ENCODE data around the gene TLE4.

Gene TLE4

DNA sequence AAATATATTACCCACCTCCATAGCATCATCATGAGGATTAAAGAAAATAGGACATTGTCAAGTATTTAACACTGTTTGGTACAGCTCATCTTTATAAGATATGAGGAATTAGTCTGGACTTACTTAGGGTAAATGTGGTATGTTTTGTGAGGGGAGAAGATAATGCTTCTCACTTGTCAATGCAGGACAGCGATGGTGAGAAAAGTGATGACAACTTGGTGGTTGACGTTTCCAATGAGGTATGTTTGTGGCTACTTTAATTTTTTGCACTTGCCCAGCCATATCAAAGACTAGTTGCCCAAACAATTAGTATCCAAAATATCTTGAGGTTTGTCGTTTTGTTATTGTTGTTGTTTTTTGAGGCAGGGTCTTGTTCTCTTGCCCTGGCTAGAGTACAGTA is 133.9 kb downstream of the TLE4 start:
- Mint-ChIP-seq H3K27me3 (no peaks in the 10 kb centered on the region), H3K36me3 (peaks cover 13% of the 10 kb centered on the region), H3K9me3 (ENCODE audit: low read depth) (no peaks in the 10 kb centered on the region), H3K4me3 (no peak overlapping the region), H3K4me1 (ENCODE audit: low read depth) (peaks cover 4% of the 10 kb centered on the region), H3K27ac (no peak overlapping the region)

DNA sequence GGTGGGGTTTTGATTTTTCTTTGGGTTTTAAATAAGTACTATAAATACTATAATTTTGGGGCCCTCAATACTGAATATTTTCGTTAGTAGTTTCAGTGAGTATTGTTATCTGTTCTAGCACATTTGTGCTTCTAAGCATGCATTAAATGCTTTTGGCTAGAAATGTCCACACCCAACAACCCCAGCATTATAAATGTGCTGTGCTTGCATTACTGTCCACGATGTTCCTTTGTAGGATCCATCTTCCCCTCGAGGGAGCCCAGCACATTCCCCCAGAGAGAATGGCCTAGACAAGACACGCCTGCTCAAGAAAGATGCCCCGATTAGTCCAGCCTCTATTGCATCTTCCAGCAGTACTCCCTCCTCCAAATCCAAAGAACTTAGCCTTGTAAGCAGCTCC is 134.7 kb downstream of the TLE4 start:
- H3K36me3 Mint-ChIP-seq = peaks cover 17% of the 10 kb centered on the region
- H3K4me1 Mint-ChIP-seq (ENCODE audit: low read depth) = peaks cover 2% of the 10 kb centered on the region
- no peaks in the 10 kb centered on the region for H3K27me3 Mint-ChIP-seq
- H3K4me3 Mint-ChIP-seq = no peak overlapping the region
- H3K27ac Mint-ChIP-seq = no peak overlapping the region
- H3K9me3 Mint-ChIP-seq (ENCODE audit: low read depth) = no peaks in the 10 kb centered on the region

- Mint-ChIP-seq H3K9me3 (ENCODE audit: low read depth) (no peaks in the 10 kb centered on the region), H3K36me3 (peaks cover 22% of the 10 kb centered on the region), H3K27me3 (no peaks in the 10 kb centered on the region), H3K4me3 (no peak overlapping the region), H3K27ac (no peak overlapping the region), H3K4me1 (ENCODE audit: low read depth) (peaks cover 2% of the 10 kb centered on the region)
Measured at GRCh38 chr9:79707589-79707988, 135.8 kb downstream of the TLE4 start.

DNA sequence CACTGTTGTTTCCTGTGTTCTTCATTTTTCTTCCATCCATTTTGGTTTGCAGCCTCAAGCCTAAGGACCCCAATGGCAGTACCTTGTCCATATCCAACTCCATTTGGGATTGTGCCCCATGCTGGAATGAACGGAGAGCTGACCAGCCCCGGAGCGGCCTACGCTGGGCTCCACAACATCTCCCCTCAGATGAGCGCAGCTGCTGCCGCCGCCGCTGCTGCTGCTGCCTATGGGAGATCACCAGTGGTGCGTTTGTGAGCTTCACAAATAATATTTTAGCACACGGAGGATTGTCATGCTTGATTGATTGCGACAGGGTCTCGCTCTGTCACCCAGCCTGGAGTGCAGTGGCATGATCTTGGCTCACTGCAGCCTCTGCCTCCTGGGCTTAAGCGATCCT is 136.8 kb downstream of the TLE4 start:
- Mint-ChIP-seq H3K4me1 (ENCODE audit: low read depth) (peaks cover 2% of the 10 kb centered on the region), H3K4me3 (no peak overlapping the region), H3K36me3 (peaks cover 22% of the 10 kb centered on the region), H3K27me3 (no peaks in the 10 kb centered on the region), H3K9me3 (ENCODE audit: low read depth) (no peaks in the 10 kb centered on the region), H3K27ac (no peak overlapping the region)

GRCh38 chr9:79709743-79710674 is 138.2 kb downstream of the TLE4 start:
- no peak overlapping the region for H3K4me3 Mint-ChIP-seq
- no peaks in the 10 kb centered on the region for H3K27me3 Mint-ChIP-seq
- no peak overlapping the region for H3K27ac Mint-ChIP-seq
- H3K36me3 Mint-ChIP-seq = peaks cover 20% of the 10 kb centered on the region
- peaks cover 2% of the 10 kb centered on the region for H3K4me1 Mint-ChIP-seq (ENCODE audit: low read depth)
- no peaks in the 10 kb centered on the region for H3K9me3 Mint-ChIP-seq (ENCODE audit: low read depth)

- Mint-ChIP-seq H3K4me1 (ENCODE audit: low read depth) (peaks cover 2% of the 10 kb centered on the region), H3K9me3 (ENCODE audit: low read depth) (no peaks in the 10 kb centered on the region), H3K4me3 (no peak overlapping the region), H3K27me3 (no peaks in the 10 kb centered on the region), H3K36me3 (peaks cover 16% of the 10 kb centered on the region), H3K27ac (peak overlapping the region; percentile 19)
Measured at GRCh38 chr9:79711874-79712273, 140.1 kb downstream of the TLE4 start.

DNA sequence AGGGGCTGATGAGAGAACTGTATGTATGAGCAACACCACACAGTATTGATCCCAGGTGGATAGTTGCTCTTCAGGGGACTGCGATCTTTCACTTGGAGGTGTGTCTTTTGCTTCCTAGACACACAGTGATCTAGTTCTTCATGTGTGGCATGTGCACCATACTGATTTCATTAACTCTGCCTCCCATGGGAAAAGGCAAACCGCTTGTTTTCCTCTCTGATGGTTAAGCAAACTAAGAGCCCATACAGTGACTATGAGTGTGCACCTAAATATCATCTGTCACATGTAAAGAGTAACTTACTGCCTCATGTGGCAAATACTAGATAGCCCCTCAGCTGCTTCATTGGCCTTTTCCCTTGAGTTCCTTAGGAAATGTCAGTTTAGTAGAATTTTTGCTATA is 147.3 kb downstream of the TLE4 start:
- Mint-ChIP-seq H3K4me3 (no peak overlapping the region), H3K27me3 (no peaks in the 10 kb centered on the region), H3K4me1 (ENCODE audit: low read depth) (no peaks in the 10 kb centered on the region), H3K9me3 (ENCODE audit: low read depth) (no peaks in the 10 kb centered on the region), H3K36me3 (peaks cover 18% of the 10 kb centered on the region), H3K27ac (no peak overlapping the region)

GRCh38 chr9:79719989-79720388 is 148.2 kb downstream of the TLE4 start:
- H3K4me1 Mint-ChIP-seq (ENCODE audit: low read depth) = no peaks in the 10 kb centered on the region
- H3K4me3 Mint-ChIP-seq = no peak overlapping the region
- H3K9me3 Mint-ChIP-seq (ENCODE audit: low read depth) = no peaks in the 10 kb centered on the region
- H3K27me3 Mint-ChIP-seq = no peaks in the 10 kb centered on the region
- H3K36me3 Mint-ChIP-seq = peaks cover 18% of the 10 kb centered on the region
- H3K27ac Mint-ChIP-seq = no peak overlapping the region

- H3K36me3 Mint-ChIP-seq = peaks cover 5% of the 10 kb centered on the region
Measured at GRCh38 chr9:79731171-79731890, 159.6 kb downstream of the TLE4 start.

GRCh38 chr9:79735023-79735779 is 163.4 kb downstream of the TLE4 start:
- Mint-ChIP-seq H3K27ac (no peak overlapping the region), H3K4me3 (no peak overlapping the region), H3K9me3 (ENCODE audit: low read depth) (no peaks in the 10 kb centered on the region), H3K36me3 (no peaks in the 10 kb centered on the region), H3K4me1 (ENCODE audit: low read depth) (peaks cover 6% of the 10 kb centered on the region), H3K27me3 (no peaks in the 10 kb centered on the region)

More at GRCh38 chr9:79731171-79731890, 159.6 kb downstream of the TLE4 start:
- H3K4me3 Mint-ChIP-seq = no peak overlapping the region
- peak overlapping the region; percentile 24 for H3K27ac Mint-ChIP-seq
- H3K4me1 Mint-ChIP-seq (ENCODE audit: low read depth) = peaks cover 6% of the 10 kb centered on the region
- H3K9me3 Mint-ChIP-seq (ENCODE audit: low read depth) = no peaks in the 10 kb centered on the region
- H3K27me3 Mint-ChIP-seq = no peaks in the 10 kb centered on the region

- Mint-ChIP-seq H3K36me3 (no peaks in the 10 kb centered on the region), H3K4me1 (ENCODE audit: low read depth) (peaks cover 6% of the 10 kb centered on the region), H3K9me3 (ENCODE audit: low read depth) (no peaks in the 10 kb centered on the region), H3K27me3 (no peaks in the 10 kb centered on the region), H3K27ac (no peak overlapping the region), H3K4me3 (no peak overlapping the region)
Measured at GRCh38 chr9:79736051-79736450, 164.3 kb downstream of the TLE4 start.

DNA sequence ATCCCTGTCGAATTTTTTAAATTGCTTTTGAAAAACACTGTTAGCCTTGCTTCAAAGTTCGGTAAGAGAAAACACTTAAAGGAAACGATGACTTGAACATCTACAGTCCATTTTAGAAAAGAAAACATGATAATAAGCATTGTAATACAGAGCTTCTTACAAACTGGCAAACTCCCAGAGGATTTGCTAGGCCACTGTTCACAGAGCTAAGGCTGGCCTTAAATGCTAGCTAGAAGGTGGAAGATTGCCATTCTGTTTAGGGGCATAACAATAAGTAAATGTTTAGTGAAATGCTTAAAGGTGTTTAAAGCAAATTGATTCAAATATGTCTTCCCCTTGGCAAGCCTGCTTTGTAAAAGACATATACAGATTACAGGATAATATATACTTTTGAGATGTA is 169.6 kb downstream of the TLE4 start:
- H3K27me3 Mint-ChIP-seq = no peaks in the 10 kb centered on the region
- no peak overlapping the region for H3K27ac Mint-ChIP-seq
- H3K36me3 Mint-ChIP-seq = no peaks in the 10 kb centered on the region
- H3K4me3 Mint-ChIP-seq = no peak overlapping the region
- no peaks in the 10 kb centered on the region for H3K9me3 Mint-ChIP-seq (ENCODE audit: low read depth)
- H3K4me1 Mint-ChIP-seq (ENCODE audit: low read depth) = no peaks in the 10 kb centered on the region

- H3K4me3 Mint-ChIP-seq = no peak overlapping the region
- no peaks in the 10 kb centered on the region for H3K9me3 Mint-ChIP-seq (ENCODE audit: low read depth)
- no peaks in the 10 kb centered on the region for H3K27me3 Mint-ChIP-seq
- H3K36me3 Mint-ChIP-seq = no peaks in the 10 kb centered on the region
- no peaks in the 10 kb centered on the region for H3K4me1 Mint-ChIP-seq (ENCODE audit: low read depth)
- no peak overlapping the region for H3K27ac Mint-ChIP-seq
Measured at GRCh38 chr9:79742110-79742721, 170.5 kb downstream of the TLE4 start.

- no peaks in the 10 kb centered on the region for H3K36me3 Mint-ChIP-seq
- H3K27ac Mint-ChIP-seq = no peak overlapping the region
- no peaks in the 10 kb centered on the region for H3K9me3 Mint-ChIP-seq (ENCODE audit: low read depth)
- no peaks in the 10 kb centered on the region for H3K27me3 Mint-ChIP-seq
- H3K4me1 Mint-ChIP-seq (ENCODE audit: low read depth) = no peaks in the 10 kb centered on the region
- no peak overlapping the region for H3K4me3 Mint-ChIP-seq
Measured at GRCh38 chr9:79744521-79744920, 172.8 kb downstream of the TLE4 start.

Measured in activated naive CD8-positive, alpha-beta T cell (primary cell).